ENCODE results near the gene COQ10B. TPM values are rescaled to one million over a fixed set of nuclear protein-coding genes. Genes with fewer than 3 reads are reported as not detected.

COQ10B gene
- polyA plus RNA-seq, 6 donors from 2014 or later = 36.6 to 83.2 (median 48.5) TPM

GRCh38 chr2:197516393-197516761 lies 63.0 kb downstream of the COQ10B start:
- Mint-ChIP-seq H3K9me3 (peaks cover 0 to 9% (median 5%) of the 10 kb centered on the region in 7 donors), H3K4me1 (peaks cover 24 to 50% (median 29%) of the 10 kb centered on the region in 3 donors), H3K27me3 (no peaks in the 10 kb centered on the region), H3K27ac (peak overlapping the region; percentile 97 to 99 (median 98)), H3K36me3 (peaks cover 9 to 13% of the 10 kb centered on the region in 2 donors), H3K4me3 (peak overlapping the region; percentile 92 to 98 (median 95))
- DNase-seq (no peak), ATAC-seq (ENCODE audit: low read depth in 2 of 2) (peak in 1 of 2 donors; percentile 1)

GRCh38 chr2:197517150-197517549 lies 63.8 kb downstream of the COQ10B start:
- H3K4me3 Mint-ChIP-seq = peak overlapping the region; percentile 21 to 98 (median 94)
- peaks cover 24 to 52% (median 29%) of the 10 kb centered on the region in 3 donors for H3K4me1 Mint-ChIP-seq
- DNase-seq (no peak), ATAC-seq (ENCODE audit: low read depth in 2 of 2) (no peak)
- no peaks in the 10 kb centered on the region for H3K27me3 Mint-ChIP-seq
- peak overlapping the region; percentile 78 to 99 (median 98) for H3K27ac Mint-ChIP-seq
- H3K36me3 Mint-ChIP-seq = peaks cover 9 to 15% of the 10 kb centered on the region in 2 donors
- H3K9me3 Mint-ChIP-seq = peaks cover 0 to 12% (median 7%) of the 10 kb centered on the region in 7 donors

Other genes with a start within 250 kb of the COQ10B start
- 100 to 1,000 TPM; 107 to 176 (median 141) TPM for gene ANKRD44, start 142.8 kb upstream of the COQ10B start, polyA plus RNA-seq (ENCODE audit: low read depth in 6 of 6)
- 100 to 1,000 TPM in 5 of 6 donors, 10 to 100 TPM in 1; 99.2 to 166 (median 153) TPM for gene SF3B1, start 18.5 kb upstream of the COQ10B start, polyA plus RNA-seq (ENCODE audit: low read depth in 6 of 6)
- gene HSPD1, start 46.3 kb downstream of the COQ10B start, polyA plus RNA-seq (ENCODE audit: low read depth in 6 of 6) = 10 to 100 TPM; 58.5 to 93.4 (median 78.7) TPM
- gene HSPE1, start 46.8 kb downstream of the COQ10B start, polyA plus RNA-seq (ENCODE audit: low read depth in 6 of 6) = 100 to 1,000 TPM in 2 of 6 donors, 10 to 100 TPM in 4; 79.9 to 109 (median 93.0) TPM
- gene MOB4, start 62.5 kb downstream of the COQ10B start, polyA plus RNA-seq (ENCODE audit: low read depth in 6 of 6) = 10 to 100 TPM; 22.3 to 55.0 (median 43.2) TPM
- under 1 TPM in 3 of 6 donors, not detected in 3; 0.05 to 0.20 (median 0.15) TPM for gene RFTN2, start 222.0 kb downstream of the COQ10B start, polyA plus RNA-seq (ENCODE audit: low read depth in 6 of 6)